Endothelial cell of coronary artery (primary cell): ENCODE results near the gene P4HA2. TPM values are rescaled to one million over a fixed set of nuclear protein-coding genes. Genes with fewer than 3 reads are reported as not detected.

Experiments used
- total RNA-seq: library from RNA; depleted of rRNA; stranded (reverse); fragments of >200 nt; gene quantifications from 2 replicates; pipeline ENCODE4 v1.2.3, GENCODE V29; 2014

Gene P4HA2
- 64.3 and 212 TPM in 2 replicates for total RNA-seq

GRCh38 chr5:132227485-132228240, at the start of gene P4HA2:
P4HA2 (minus strand) TSS chr5:132227853; CDS start chr5:132218626, 9,227 bp downstream.

GRCh38 chr5:132257131-132258101, 29.8 kb upstream of the P4HA2 start, which contains the start of gene PDLIM4:
PDLIM4 (plus strand) TSS chr5:132257696; CDS start chr5:132257735, 39 bp downstream.

Other genes with a start within 250 kb of the P4HA2 start
- gene ACSL6, start 216.2 kb downstream of the P4HA2 start, total RNA-seq: 0.47 TPM in 1 of 2 replicates, not detected in the other
- gene IL3, start 167.2 kb downstream of the P4HA2 start, total RNA-seq: not detected in 2 replicates
- 0.28 and 0.36 TPM in 2 replicates for gene CSF2, start 154.1 kb downstream of the P4HA2 start, total RNA-seq
- gene PDLIM4, start 29.8 kb upstream of the P4HA2 start, total RNA-seq: 50.3 and 63.1 TPM in 2 replicates
- gene SLC22A4, start 66.5 kb upstream of the P4HA2 start, total RNA-seq: 3.7 and 7.9 TPM in 2 replicates
- gene SLC22A5, start 141.9 kb upstream of the P4HA2 start, total RNA-seq: 1.7 and 3.9 TPM in 2 replicates